ENCODE data around the gene S100A12. TPM values are rescaled to one million over a fixed set of nuclear protein-coding genes. Genes with fewer than 3 reads are reported as not detected.

Gene S100A12
- total and polyA plus RNA-seq, 10 donors: 126 to 1,354 (median 265) TPM

GRCh38 chr1:153357076-153357852 is 18.2 kb downstream of the S100A12 start:
- TF ChIP-seq POLR2A (IDR thresholded peaks at IDR 0.05) (no peak), POLR2AphosphoS5 (IDR thresholded peaks at IDR 0.05) (peak in 2 of 3 donors; percentile 77 to 80)
- TF ChIP-seq, protein P1, sequence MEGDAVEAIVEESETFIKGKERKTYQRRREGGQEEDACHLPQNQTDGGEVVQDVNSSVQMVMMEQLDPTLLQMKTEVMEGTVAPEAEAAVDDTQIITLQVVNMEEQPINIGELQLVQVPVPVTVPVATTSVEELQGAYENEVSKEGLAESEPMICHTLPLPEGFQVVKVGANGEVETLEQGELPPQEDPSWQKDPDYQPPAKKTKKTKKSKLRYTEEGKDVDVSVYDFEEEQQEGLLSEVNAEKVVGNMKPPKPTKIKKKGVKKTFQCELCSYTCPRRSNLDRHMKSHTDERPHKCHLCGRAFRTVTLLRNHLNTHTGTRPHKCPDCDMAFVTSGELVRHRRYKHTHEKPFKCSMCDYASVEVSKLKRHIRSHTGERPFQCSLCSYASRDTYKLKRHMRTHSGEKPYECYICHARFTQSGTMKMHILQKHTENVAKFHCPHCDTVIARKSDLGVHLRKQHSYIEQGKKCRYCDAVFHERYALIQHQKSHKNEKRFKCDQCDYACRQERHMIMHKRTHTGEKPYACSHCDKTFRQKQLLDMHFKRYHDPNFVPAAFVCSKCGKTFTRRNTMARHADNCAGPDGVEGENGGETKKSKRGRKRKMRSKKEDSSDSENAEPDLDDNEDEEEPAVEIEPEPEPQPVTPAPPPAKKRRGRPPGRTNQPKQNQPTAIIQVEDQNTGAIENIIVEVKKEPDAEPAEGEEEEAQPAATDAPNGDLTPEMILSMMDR (IDR thresholded peaks at IDR 0.05 in 8 of 11, conservative IDR thresholded peaks at IDR 0.05 in 3 of 11): peak in 1 of 11 experiments; percentile 10
- 21 to 41% (median 32%) methylated on average over 10 of the region's 10 CpGs for WGBS, 5 donors
- H3K27ac ChIP-seq: peak overlapping the region in 7 of 8 donors; percentile 71 to 95 (median 86)
- peaks cover 0 to 26% (median 0%) of the 10 kb centered on the region in 7 donors for H3K27me3 ChIP-seq (replicated peaks in 1 of 7)
- no peaks in the 10 kb centered on the region for H3K9me3 ChIP-seq
- H3K36me3 ChIP-seq: peaks cover 0 to 27% (median 0%) of the 10 kb centered on the region in 6 donors
- H3K4me3 ChIP-seq: peak overlapping the region in 5 of 8 donors; percentile 1 to 64 (median 50)
- intact Hi-C loops (cut with DNase I; ENCODE audit: low total_unique reads): loop anchor here (10.0 kb wide), 1 partner anchor 208 kb away; the partner anchor contains the start of gene S100A2
- H3K4me1 ChIP-seq: peaks cover 4 to 58% (median 14%) of the 10 kb centered on the region in 6 donors
- peak; percentile 93 for DNase-seq

DNA sequence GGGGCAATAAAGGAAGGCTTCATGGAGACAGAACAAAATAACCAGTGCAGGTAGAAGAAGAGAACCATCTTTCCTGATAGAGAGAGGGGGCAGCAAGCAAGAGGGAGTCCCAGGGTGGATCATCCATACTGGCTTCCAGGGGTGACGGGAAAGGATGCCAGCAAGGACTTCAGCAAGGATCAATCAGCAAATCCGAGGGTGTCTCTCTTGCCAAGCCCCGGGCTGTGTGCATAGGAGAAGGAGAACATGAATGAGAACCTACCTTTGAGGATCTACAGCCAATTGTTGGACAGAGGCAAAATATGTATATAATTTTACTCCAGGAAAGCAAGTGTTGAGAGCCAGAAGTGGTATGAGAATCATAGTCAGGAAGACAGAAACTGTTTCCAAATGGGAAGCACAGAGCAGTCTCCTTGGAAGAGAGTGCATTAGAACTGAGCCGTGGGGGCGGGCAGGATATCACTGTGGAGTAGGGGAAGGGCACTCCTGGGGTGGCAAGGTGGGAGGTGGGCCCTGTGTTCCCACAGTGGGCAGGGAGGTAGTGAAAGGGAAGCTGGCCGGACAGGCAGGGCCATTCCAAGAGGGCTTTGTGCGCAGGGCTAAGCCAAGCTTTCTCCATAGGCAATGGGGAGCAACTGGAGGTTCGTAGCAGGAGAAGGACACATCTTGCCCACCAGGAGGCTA is 18.9 kb downstream of the S100A12 start:
- peak; percentile 78 for DNase-seq
- intact Hi-C loops (cut with DNase I; ENCODE audit: low total_unique reads): loop anchor here (10.0 kb wide), 1 partner anchor 208 kb away; the partner anchor contains the start of gene S100A2
- Histone ChIP-seq H3K4me3 (peak overlapping the region in 2 of 8 donors; percentile 53 to 64), H3K4me1 (peaks cover 4 to 58% (median 13%) of the 10 kb centered on the region in 6 donors), H3K9me3 (no peaks in the 10 kb centered on the region), H3K27ac (peak overlapping the region in 7 of 8 donors; percentile 71 to 95 (median 86)), H3K36me3 (peaks cover 0 to 27% (median 0%) of the 10 kb centered on the region in 6 donors), H3K27me3 (replicated peaks in 1 of 7) (peaks cover 0 to 33% (median 0%) of the 10 kb centered on the region in 7 donors)
- WGBS, 5 donors: 77 to 88% (median 82%) methylated on average over 8 of the region's 8 CpGs
- no peak for TF ChIP-seq POLR2AphosphoS5 (IDR thresholded peaks at IDR 0.05)
- TF ChIP-seq, protein P1 (IDR thresholded peaks at IDR 0.05 in 8 of 11, conservative IDR thresholded peaks at IDR 0.05 in 3 of 11): no peak
- TF ChIP-seq POLR2A (IDR thresholded peaks at IDR 0.05): no peak

- DNase-seq: peak; percentile 94
- 46 to 55% (median 53%) methylated on average over 9 to 10 of the region's 10 CpGs for WGBS, 5 donors
- peak overlapping the region in 6 of 8 donors; percentile 73 to 95 (median 88) for H3K27ac ChIP-seq
- peaks cover 0 to 23% (median 0%) of the 10 kb centered on the region in 6 donors for H3K36me3 ChIP-seq
- TF ChIP-seq, protein P1 (IDR thresholded peaks at IDR 0.05 in 8 of 11, conservative IDR thresholded peaks at IDR 0.05 in 3 of 11): peak in 7 of 11 experiments; percentile 33 to 80 (median 61)
- TF ChIP-seq POLR2A (IDR thresholded peaks at IDR 0.05): no peak
- peak; percentile 15 to 62 (median 48) for TF ChIP-seq POLR2AphosphoS5 (IDR thresholded peaks at IDR 0.05)
- H3K9me3 ChIP-seq: no peaks in the 10 kb centered on the region
- intact Hi-C loops (cut with DNase I; ENCODE audit: low total_unique reads): loop anchor here (10.0 kb wide), 1 partner anchor 209 kb away; the partner anchor contains the start of gene S100A2
- peaks cover 0 to 42% (median 0%) of the 10 kb centered on the region in 7 donors for H3K27me3 ChIP-seq (replicated peaks in 1 of 7)
- peak overlapping the region in 1 of 8 donors; percentile 64 for H3K4me3 ChIP-seq
- H3K4me1 ChIP-seq: peaks cover 4 to 55% (median 13%) of the 10 kb centered on the region in 6 donors
Measured at GRCh38 chr1:153355445-153356071, 19.9 kb downstream of the S100A12 start.
